K562 (cell line): ENCODE data around the gene SCUBE2.

Experiments
- ATF2 ChIP-seq: sonication (generic); formaldehyde crosslinking; IDR thresholded peaks from 2 replicates; pipeline ENCODE4 v1.8.1; 2022; ENCODE audit warnings: missing genetic modification reagents
- CTCF ChIP-seq, 3 experiments: IDR thresholded peaks in 2 of 3; conservative IDR thresholded peaks in 1 of 3; 2 replicates each; pipeline ENCODE4 v1.5.1; 2011 to 2012; ENCODE audit warnings: low read length in 3 of 3, mild to moderate bottlenecking in 3 of 3, control low read depth in 2 of 3, improper control_type of control experiment in 1 of 3, inconsistent platforms in 1 of 3, low read depth in 1 of 3, mixed read lengths in 1 of 3, moderate library complexity in 1 of 3; ENCODE audit not compliant: insufficient read depth in 2 of 3
- E2F6 ChIP-seq, 2 experiments: IDR thresholded peaks; 2 replicates each; pipeline ENCODE4 v1.6.1; 2011; ENCODE audit warnings: borderline replicate concordance in 1 of 2, control low read depth in 1 of 2, low read depth in 1 of 2, low read length in 1 of 2, mild to moderate bottlenecking in 1 of 2, mixed read lengths in 1 of 2, moderate library complexity in 1 of 2; ENCODE audit not compliant: insufficient read depth in 1 of 2, insufficient read length in 1 of 2, poor library complexity in 1 of 2, severe bottlenecking in 1 of 2; ENCODE audit errors: extremely low read depth in 1 of 2
- SMARCC2 ChIP-seq: fragments of 450-650 bp; IDR thresholded peaks from 2 replicates; pipeline ENCODE4 v1.6.1; 2017; ENCODE audit warnings: antibody characterized with exemption, moderate library complexity, mild to moderate bottlenecking, low read depth
- ZNF398 ChIP-seq: fragments of 250-450 bp; sonication (Bioruptor Pico); IDR thresholded peaks from 2 replicates; pipeline ENCODE4 v1.8.0; 2021; ENCODE audit warnings: moderate library complexity, mild to moderate bottlenecking, inconsistent platforms

- TF ChIP-seq SMARCC2 (no peak), CTCF (IDR thresholded peaks at IDR 0.05 in 2 of 3, conservative IDR thresholded peaks at IDR 0.05 in 1 of 3; ENCODE audit: insufficient read depth in 2 of 3, low read depth in 1 of 3, low read length in 3 of 3) (no peak), ZNF398 (no peak), ATF2 (CRISPR knock-in tag) (no peak), E2F6 (IDR thresholded peaks at IDR 0.05; ENCODE audit: borderline replicate concordance in 1 of 2, extremely low read depth in 1 of 2, insufficient read depth in 1 of 2, insufficient read length in 1 of 2, low read depth in 1 of 2, low read length in 1 of 2, poor library complexity in 1 of 2, severe bottlenecking in 1 of 2) (no peak)
Observed at GRCh38 chr11:9109858-9110731, 18.7 kb upstream of the SCUBE2 start.
